Esophagus muscularis mucosa (tissue), 4 donors: Measurements from ENCODE around the gene PRKCE.

Source experiments
- EP300 ChIP-seq: sonication (generic); formaldehyde crosslinking; IDR thresholded peaks from one replicate; pipeline ENCODE4 v1.6.1; 2017; ENCODE audit warnings: antibody characterized with exemption
- POLR2A ChIP-seq: fragments of 450-650 bp; IDR thresholded peaks from one replicate; pipeline ENCODE4 v1.6.1; 2017; ENCODE audit warnings: antibody characterized with exemption, moderate library complexity, mild to moderate bottlenecking, low read depth
- POLR2AphosphoS5 ChIP-seq, 2 donors: sonication (generic); formaldehyde crosslinking; IDR thresholded peaks; one replicate each; pipeline ENCODE4 v1.6.1; 2017; ENCODE audit warnings: antibody characterized with exemption in 2 of 2
- TF ChIP-seq, protein P1 (sequence below), 3 experiments: fragments of 200-600 bp in 2 of 3; fragments of 450-650 bp in 1 of 3; sonication (generic) in 2 of 3; IDR thresholded peaks; one replicate each; pipeline ENCODE4 v1.5.1; 2017 to 2019; ENCODE audit warnings: antibody characterized with exemption in 3 of 3, mild to moderate bottlenecking in 2 of 3, moderate library complexity in 1 of 3

DNA sequence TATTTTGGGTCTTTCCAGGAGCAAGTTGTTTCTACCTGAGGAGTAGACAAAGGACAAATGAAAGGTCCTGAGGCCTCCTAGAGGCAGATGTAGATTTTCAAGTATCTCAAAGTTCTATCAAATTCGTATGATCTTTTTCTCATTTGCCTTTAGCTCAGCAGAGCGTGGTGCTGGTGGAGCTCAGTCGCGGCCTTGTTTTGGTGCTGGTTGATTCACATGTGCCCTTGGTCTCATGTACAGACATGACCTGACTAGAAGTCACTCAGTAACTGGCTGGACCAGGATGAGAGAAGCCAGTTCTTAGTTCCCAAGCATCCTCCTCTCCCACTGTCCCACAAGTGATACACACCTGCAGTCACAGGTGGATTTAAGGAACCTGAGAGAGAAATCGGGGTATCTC lies 264.0 kb downstream of the PRKCE start:
- TF ChIP-seq POLR2A: no peak
- TF ChIP-seq, protein P1, sequence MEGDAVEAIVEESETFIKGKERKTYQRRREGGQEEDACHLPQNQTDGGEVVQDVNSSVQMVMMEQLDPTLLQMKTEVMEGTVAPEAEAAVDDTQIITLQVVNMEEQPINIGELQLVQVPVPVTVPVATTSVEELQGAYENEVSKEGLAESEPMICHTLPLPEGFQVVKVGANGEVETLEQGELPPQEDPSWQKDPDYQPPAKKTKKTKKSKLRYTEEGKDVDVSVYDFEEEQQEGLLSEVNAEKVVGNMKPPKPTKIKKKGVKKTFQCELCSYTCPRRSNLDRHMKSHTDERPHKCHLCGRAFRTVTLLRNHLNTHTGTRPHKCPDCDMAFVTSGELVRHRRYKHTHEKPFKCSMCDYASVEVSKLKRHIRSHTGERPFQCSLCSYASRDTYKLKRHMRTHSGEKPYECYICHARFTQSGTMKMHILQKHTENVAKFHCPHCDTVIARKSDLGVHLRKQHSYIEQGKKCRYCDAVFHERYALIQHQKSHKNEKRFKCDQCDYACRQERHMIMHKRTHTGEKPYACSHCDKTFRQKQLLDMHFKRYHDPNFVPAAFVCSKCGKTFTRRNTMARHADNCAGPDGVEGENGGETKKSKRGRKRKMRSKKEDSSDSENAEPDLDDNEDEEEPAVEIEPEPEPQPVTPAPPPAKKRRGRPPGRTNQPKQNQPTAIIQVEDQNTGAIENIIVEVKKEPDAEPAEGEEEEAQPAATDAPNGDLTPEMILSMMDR (IDR thresholded peaks at IDR 0.05): no peak
- TF ChIP-seq POLR2AphosphoS5 (IDR thresholded peaks at IDR 0.05): no peak
- no peak for TF ChIP-seq EP300
